Measurements from ENCODE around the gene CKMT2. TPM values are rescaled to one million over a fixed set of nuclear protein-coding genes. Genes with fewer than 3 reads are reported as not detected.

Gene CKMT2
- total RNA-seq, 1 experiment from 2014 or later, result not detected

- BruUV-seq (replicated peaks), result no TSS peak
- no peak for DNase-seq (ENCODE audit: unreplicated experiment)
- Mint-ChIP-seq H3K36me3 (ENCODE audit: insufficient read depth, unreplicated experiment) (no peaks in the 10 kb centered on the region), H3K4me3 (ENCODE audit: unreplicated experiment) (no peak overlapping the region), H3K9me3 (ENCODE audit: unreplicated experiment) (no peaks in the 10 kb centered on the region), H3K27ac (ENCODE audit: low read depth, unreplicated experiment) (no peak overlapping the region), H3K27me3 (ENCODE audit: insufficient read depth, unreplicated experiment) (no peaks in the 10 kb centered on the region), H3K4me1 (ENCODE audit: insufficient read depth, unreplicated experiment) (no peaks in the 10 kb centered on the region)
- CTCF ChIA-PET, result no interaction called here
- TF ChIP-seq CTCF (IDR thresholded peaks at IDR 0.05; ENCODE audit: unreplicated experiment), result no peak
- POLR2A ChIA-PET, result no interaction called here
- intact Hi-C loops (cut with micrococcal nuclease), result no loop called here
Observed at GRCh38 chr5:81230416-81230815, 2.7 kb upstream of the CKMT2 start.

DNA sequence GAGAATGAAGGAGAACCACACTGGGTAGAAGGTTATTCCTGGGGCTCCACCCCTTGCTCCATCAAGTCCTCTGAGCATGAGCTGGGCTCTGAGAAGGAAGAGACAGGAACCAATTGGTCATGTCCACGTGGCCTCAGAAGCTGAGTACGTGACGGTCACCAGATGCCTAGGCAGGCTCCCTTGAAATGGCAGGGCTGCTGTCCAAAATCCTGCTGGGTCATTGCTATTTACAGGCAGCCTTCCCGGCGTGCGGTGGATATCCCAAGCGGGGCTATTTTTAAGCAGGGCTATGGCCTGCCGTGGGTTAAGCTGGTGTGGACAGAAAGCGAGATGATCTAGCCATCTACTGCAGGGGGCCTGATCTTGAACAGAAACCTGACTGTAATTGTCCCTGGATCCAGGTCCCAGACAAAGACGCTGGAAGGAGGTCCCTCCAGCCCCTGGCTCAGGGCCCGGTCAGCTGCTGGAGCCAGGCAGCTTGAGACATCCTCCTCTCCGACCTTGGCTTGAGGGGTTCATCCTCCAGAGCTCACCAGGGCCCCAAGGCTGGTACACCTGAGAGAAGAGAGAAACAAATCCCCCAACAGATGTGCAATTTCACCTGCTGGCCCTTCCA, 550 bp upstream of the CKMT2 start:
- H3K27ac Mint-ChIP-seq (ENCODE audit: low read depth, unreplicated experiment), result no peak overlapping the region
- H3K4me3 Mint-ChIP-seq (ENCODE audit: unreplicated experiment), result no peak overlapping the region

GRCh38 chr5:81234299-81234698, 1.2 kb downstream of the CKMT2 start:
- Mint-ChIP-seq H3K27me3 (ENCODE audit: insufficient read depth, unreplicated experiment) (no peaks in the 10 kb centered on the region), H3K4me1 (ENCODE audit: insufficient read depth, unreplicated experiment) (peaks cover 6% of the 10 kb centered on the region), H3K27ac (ENCODE audit: low read depth, unreplicated experiment) (no peak overlapping the region), H3K4me3 (ENCODE audit: unreplicated experiment) (no peak overlapping the region), H3K9me3 (ENCODE audit: unreplicated experiment) (no peaks in the 10 kb centered on the region), H3K36me3 (ENCODE audit: insufficient read depth, unreplicated experiment) (no peaks in the 10 kb centered on the region)
- intact Hi-C loops (cut with micrococcal nuclease), result no loop called here
- BruUV-seq (replicated peaks), result no TSS peak
- ChIA-PET POLR2A (interaction anchor here (0.6 kb wide), 1 partner anchor 538 kb away, joined by 5 read pairs; no protein-coding TSS in a partner anchor), CTCF (interaction anchor here (0.6 to 0.9 kb wide), 2 partner anchors 19 to 50 kb away, joined by 3 to 5 read pairs; no protein-coding TSS in a partner anchor)
- TF ChIP-seq CTCF (IDR thresholded peaks at IDR 0.05; ENCODE audit: unreplicated experiment), result no peak
- no peak for DNase-seq (ENCODE audit: unreplicated experiment)

More for the DNA sequence above, 550 bp upstream of the CKMT2 start:
- CTCF ChIA-PET, result no interaction called here
- no peaks in the 10 kb centered on the region for H3K9me3 Mint-ChIP-seq (ENCODE audit: unreplicated experiment)
- no peak for TF ChIP-seq CTCF (IDR thresholded peaks at IDR 0.05; ENCODE audit: unreplicated experiment)
- H3K4me1 Mint-ChIP-seq (ENCODE audit: insufficient read depth, unreplicated experiment), result peaks cover 6% of the 10 kb centered on the region
- intact Hi-C loops (cut with micrococcal nuclease), result no loop called here
- no TSS peak for BruUV-seq (replicated peaks)
- no peaks in the 10 kb centered on the region for H3K36me3 Mint-ChIP-seq (ENCODE audit: insufficient read depth, unreplicated experiment)
- POLR2A ChIA-PET, result no interaction called here
- no peaks in the 10 kb centered on the region for H3K27me3 Mint-ChIP-seq (ENCODE audit: insufficient read depth, unreplicated experiment)
- DNase-seq (ENCODE audit: unreplicated experiment), result no peak

GRCh38 chr5:81234801-81235200, 1.7 kb downstream of the CKMT2 start:
- intact Hi-C loops (cut with micrococcal nuclease), result no loop called here
- no peak for TF ChIP-seq CTCF (IDR thresholded peaks at IDR 0.05; ENCODE audit: unreplicated experiment)

More at GRCh38 chr5:81234801-81235200, 1.7 kb downstream of the CKMT2 start:
- Mint-ChIP-seq H3K9me3 (ENCODE audit: unreplicated experiment) (no peaks in the 10 kb centered on the region), H3K27ac (ENCODE audit: low read depth, unreplicated experiment) (no peak overlapping the region), H3K27me3 (ENCODE audit: insufficient read depth, unreplicated experiment) (no peaks in the 10 kb centered on the region), H3K36me3 (ENCODE audit: insufficient read depth, unreplicated experiment) (no peaks in the 10 kb centered on the region), H3K4me1 (ENCODE audit: insufficient read depth, unreplicated experiment) (peaks cover 6% of the 10 kb centered on the region), H3K4me3 (ENCODE audit: unreplicated experiment) (no peak overlapping the region)
- ChIA-PET CTCF (interaction anchor here (0.9 kb wide), 1 partner anchor 50 kb away, joined by 5 read pairs; no protein-coding TSS in a partner anchor), POLR2A (no interaction called here)
- no peak for DNase-seq (ENCODE audit: unreplicated experiment)
- BruUV-seq (replicated peaks), result no TSS peak

Data from MCF 10A (cell line).